ENCODE measurements around the gene TET3. TPM values are rescaled to one million over a fixed set of nuclear protein-coding genes. Genes with fewer than 3 reads are reported as not detected.

Gene TET3
- total and polyA plus RNA-seq, 2 of the 8 experiments (the other 6 are each of a cell fraction or from before 2014, with no cell fraction given): 4.5 to 21.1 TPM

DNA sequence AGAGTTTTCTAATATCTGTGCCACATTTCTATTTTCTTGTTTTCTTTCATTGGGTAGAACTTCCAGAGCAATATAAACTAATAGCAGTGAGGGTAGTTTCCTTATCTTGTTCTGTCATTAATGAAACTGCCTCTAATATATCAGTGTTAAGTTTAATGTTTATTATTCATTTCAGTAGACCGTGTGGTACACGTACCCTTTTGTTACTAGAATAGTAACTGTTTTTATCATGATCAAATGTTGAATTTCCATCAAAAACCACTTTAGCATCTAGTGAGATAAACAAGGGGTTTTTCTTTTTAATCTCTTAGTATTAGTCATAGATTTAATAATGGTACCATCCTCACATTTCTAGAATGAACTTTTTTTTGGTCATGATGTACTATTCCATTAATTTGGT is 42.0 kb upstream of the TET3 start:
- Histone ChIP-seq H3K14ac (ENCODE audit: insufficient read length) (no peak overlapping the region), H4K5ac (ENCODE audit: insufficient read length, low read depth, low read length) (no peak overlapping the region), H2BK15ac (ENCODE audit: low read length) (no peak overlapping the region), H3K36me3 (ENCODE audit: control insufficient read depth in 2 of 4, insufficient read depth in 4 of 4, low read length in 3 of 4) (peaks cover 5 to 26% (median 13%) of the 10 kb centered on the region in 4 experiments; a peak in 7 of 8 replicates), H3K56ac (replicated peaks; ENCODE audit: insufficient read length, low read depth, low read length) (no peak overlapping the region), H3K79me1 (ENCODE audit: low read depth, low read length) (peaks cover 5% of the 10 kb centered on the region; the same call in 1 of the 2 replicates), H3K18ac (ENCODE audit: extremely low read depth, low read length) (no peak overlapping the region), H3K9ac (replicated peaks in 1 of 4; ENCODE audit: extremely low read depth in 1 of 4, low read depth in 3 of 4, low read length in 3 of 4) (no peak overlapping the region), H4K91ac (replicated peaks; ENCODE audit: insufficient read length, low read length) (no peak overlapping the region), H3K9me3 (ENCODE audit: insufficient read depth in 2 of 2, low read depth in 1 of 2, low read length in 1 of 2) (no peaks in the 10 kb centered on the region), H3K27me3 (replicated peaks in 1 of 4; ENCODE audit: control insufficient read depth in 3 of 4, extremely low read depth in 1 of 4, insufficient read depth in 3 of 4, low read length in 3 of 4) (no peaks in the 10 kb centered on the region), H2BK20ac (ENCODE audit: low read length) (no peak overlapping the region), H2AFZ (ENCODE audit: low read length) (no peak overlapping the region), H2BK12ac (ENCODE audit: low read depth, low read length) (no peak overlapping the region), H2AK5ac (ENCODE audit: low read depth, low read length) (no peak overlapping the region), H4K8ac (ENCODE audit: extremely low read depth, insufficient read depth, low read length) (no peak overlapping the region), H4K20me1 (replicated peaks in 1 of 2; ENCODE audit: control insufficient read depth in 1 of 2, insufficient read depth in 2 of 2, low read length in 2 of 2) (peaks cover 0 to 15% of the 10 kb centered on the region in 2 experiments), H3K4ac (replicated peaks; ENCODE audit: insufficient read length, low read depth, low read length) (no peak overlapping the region), H3K4me3 (ENCODE audit: extremely low read depth in 1 of 4, insufficient read depth in 2 of 4, low read depth in 3 of 4, low read length in 4 of 4) (no peak overlapping the region), H3K23ac (ENCODE audit: insufficient read length) (no peak overlapping the region), H3K4me2 (ENCODE audit: insufficient read depth in 1 of 2, low read depth in 2 of 2, low read length in 2 of 2) (no peak overlapping the region), H2BK5ac (ENCODE audit: low read depth, low read length) (no peak overlapping the region), H3K27ac (ENCODE audit: low read depth, low read length) (no peak overlapping the region), H2BK120ac (replicated peaks; ENCODE audit: low read depth, low read length) (no peak overlapping the region), H3K4me1 (replicated peaks in 1 of 4; ENCODE audit: control insufficient read depth in 3 of 4, insufficient read depth in 4 of 4, low read length in 3 of 4) (no peaks in the 10 kb centered on the region), H3K23me2 (ENCODE audit: low read depth, low read length) (no peaks in the 10 kb centered on the region), H3K79me2 (ENCODE audit: control insufficient read depth in 1 of 2, insufficient read depth in 2 of 2, low read length in 2 of 2) (peaks cover 4 to 73% of the 10 kb centered on the region in 2 experiments)
- 85% methylated on average over 2 of the region's 2 CpGs; no CpG with 5 or more reads in 1 of the 2 experiments for WGBS, 2 experiments (ENCODE audit: extremely low coverage in 1 of 2, insufficient coverage in 1 of 2, insufficient read length in 1 of 2, insufficient replicate concordance in 2 of 2, low coverage in 1 of 2, low lambda C conversion rate in 2 of 2, missing lambda C conversion rate in 1 of 2)
- POLR2A ChIA-PET (ENCODE audit: partially characterized antibody): no interaction called here
- DNase-seq (ENCODE audit: low read depth in 1 of 2, low spot score in 2 of 2) (no peak), FAIRE-seq (no peak)
- CTCF ChIA-PET (ENCODE audit: partially characterized antibody): interaction anchor here (3.9 kb wide), 1 partner anchor 13 kb away, joined by 14 read pairs; no protein-coding TSS in a partner anchor
- TF ChIP-seq POU5F1 (IDR thresholded peaks at IDR 0.05; ENCODE audit: low read depth, low read length): no peak
- no peak for TF ChIP-seq CBX5 (IDR thresholded peaks at IDR 0.05; ENCODE audit: low read depth, low read length)
- TF ChIP-seq CTBP2 (IDR thresholded peaks at IDR 0.05; ENCODE audit: borderline replicate concordance, insufficient read depth, insufficient read length, low read length): no peak
- no peak for TF ChIP-seq GTF2F1 (IDR thresholded peaks at IDR 0.05; ENCODE audit: borderline replicate concordance, low read depth, low read length)

All from H1 (cell line).